Globus pallidus (tissue), 1 donor: ENCODE measurements around the gene P2RX7.
"Not testable (repeated sequence)": the region's sequence is repeated elsewhere in the genome, so short reads cannot be mapped to it uniquely, and the experiment has no call there.

ENCODE experiments used
- DNase-seq: peaks from one replicate; pipeline ENCODE4 v3.0.0-alpha.2; 2015; ENCODE audit warnings: low spot score

The P2RX7 gene

DNA sequence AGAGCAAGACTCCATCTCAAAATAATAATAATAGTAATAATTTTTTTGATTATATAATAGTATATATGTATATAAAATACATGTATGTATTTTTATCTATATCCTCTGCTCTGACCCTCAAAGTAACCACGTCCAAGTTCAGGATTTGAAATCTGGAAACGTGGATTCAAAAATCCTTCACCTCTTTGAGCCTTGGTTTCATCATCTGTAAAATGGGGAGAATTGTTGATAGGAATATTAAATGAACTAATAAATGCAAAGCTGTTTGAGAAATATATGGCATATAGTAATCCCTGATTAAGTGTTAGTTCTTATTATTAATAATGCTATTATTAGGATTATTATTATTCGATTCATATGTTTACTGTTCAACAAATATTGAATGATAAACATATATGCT lies 2.6 kb downstream of the P2RX7 start:
- no peak for DNase-seq

DNA sequence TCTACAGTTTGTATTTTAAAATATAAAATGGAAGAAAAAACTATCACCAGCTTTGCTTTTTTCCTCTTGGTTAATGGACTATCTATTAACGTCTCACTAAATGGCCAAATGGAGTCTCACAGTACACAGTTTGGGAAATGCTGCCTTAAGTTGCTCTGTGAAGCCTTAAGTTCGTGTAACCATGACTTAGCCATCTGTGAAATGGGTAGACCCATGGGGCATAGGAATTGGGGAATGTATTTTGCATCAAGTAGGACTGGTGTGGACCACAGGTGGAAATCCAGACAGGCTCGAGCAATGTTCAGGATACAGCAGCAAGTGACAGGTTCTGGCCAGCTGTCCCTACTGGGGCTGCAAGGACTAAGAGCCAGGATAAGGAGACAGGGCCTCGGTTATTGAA lies 4.8 kb downstream of the P2RX7 start:
- DNase-seq: no peak

DNA sequence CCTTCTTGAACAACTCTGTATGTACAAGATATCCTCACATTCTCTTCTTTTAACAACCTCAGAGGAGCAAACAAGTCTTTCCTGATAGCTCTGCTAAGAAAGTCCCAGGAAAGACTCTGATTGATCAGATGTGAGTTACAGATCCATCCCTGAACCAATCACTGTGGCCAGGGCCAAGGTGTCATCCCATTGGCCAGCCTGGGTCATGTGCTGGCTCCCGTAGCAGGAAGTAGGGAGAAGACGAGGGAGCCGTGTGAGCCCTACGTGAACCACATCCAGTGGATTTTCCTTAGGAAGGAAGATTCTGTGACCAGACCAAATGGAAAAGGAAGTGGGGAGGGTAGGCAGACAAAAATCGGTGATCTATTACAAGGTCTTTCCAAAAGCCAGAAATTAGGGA lies 5.6 kb downstream of the P2RX7 start:
- DNase-seq: no peak

DNA sequence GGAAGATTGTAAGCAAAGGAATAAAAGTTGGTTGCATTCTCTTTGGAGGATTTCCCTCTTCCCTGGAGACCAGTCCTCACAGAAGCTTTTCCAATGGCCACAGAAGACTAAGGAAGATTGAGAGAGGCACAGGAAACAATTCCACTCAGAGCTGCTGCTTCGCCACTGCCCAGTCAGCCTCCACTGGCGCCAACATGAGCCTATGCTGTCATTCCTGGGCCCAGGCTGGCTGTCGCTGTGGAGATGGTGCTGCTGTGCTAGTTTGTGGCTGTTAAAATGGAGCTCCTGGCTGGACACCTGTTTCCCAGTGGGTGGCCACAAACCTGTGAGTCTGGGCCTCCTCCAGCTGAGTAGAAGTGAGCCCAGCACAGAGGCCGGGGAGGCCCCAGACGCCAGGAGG lies 6.6 kb downstream of the P2RX7 start:
- DNase-seq: peak; percentile 67

DNA sequence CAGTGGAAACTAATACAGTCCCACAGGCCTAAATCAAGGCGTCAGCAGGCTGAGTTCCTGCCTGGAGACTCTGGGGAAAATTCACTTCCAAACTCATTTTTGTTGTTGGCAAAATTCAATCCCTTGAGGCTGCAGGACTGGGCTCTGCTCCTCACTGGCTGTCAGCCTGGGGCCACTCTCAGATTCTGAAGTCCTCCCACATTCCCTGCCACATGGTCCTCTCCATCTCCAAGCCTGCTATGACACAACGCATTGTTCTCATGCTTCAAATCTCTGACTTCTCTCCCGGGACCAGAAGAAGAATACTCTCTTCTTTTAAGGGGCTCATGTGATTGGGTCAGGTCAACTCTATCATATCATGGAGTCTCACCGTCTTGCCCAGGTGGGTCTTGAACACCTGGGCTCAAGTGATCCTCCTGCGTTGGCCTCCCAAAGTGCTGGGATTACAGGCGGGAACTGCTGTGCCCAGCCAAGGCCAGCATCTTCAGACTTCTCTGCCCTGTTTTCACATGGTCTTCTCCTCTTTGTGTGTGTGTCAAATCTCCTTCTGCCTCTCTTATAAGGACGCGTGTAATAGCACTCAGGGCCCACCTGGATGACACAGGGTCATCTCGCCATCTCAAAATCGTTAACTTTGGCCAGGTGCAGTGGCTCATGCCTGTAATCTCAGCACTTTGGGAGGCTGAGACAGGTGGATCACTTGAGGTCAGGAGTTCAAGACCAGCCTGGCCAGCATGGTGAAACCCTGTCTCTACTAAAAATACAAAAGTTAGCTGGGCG lies 9.7 kb downstream of the P2RX7 start:
- DNase-seq: no peak

DNA sequence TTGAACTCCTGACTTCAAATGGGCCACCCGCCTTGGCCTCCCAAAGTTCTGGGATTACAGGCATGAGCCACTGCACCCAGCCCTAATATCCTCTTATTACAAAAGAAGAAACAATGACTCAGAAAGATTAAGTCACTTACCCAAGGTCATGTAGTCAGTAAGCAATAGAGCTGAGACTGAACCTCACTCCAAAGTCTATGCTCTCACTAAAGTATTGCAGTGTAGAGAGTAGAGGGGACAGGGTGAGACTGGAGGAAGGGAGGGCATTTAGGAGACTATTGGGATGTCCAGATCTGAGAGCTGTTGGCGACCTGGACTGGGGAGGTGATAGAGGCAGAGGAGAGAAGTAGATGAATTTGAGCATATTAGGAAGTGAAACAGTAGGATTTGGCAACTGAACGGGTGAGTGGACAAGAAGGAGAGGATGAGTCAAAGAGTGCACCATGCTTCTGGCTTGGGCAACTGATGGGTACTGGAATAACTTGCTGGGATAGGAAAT lies 11.8 kb downstream of the P2RX7 start:
- DNase-seq: no peak

DNA sequence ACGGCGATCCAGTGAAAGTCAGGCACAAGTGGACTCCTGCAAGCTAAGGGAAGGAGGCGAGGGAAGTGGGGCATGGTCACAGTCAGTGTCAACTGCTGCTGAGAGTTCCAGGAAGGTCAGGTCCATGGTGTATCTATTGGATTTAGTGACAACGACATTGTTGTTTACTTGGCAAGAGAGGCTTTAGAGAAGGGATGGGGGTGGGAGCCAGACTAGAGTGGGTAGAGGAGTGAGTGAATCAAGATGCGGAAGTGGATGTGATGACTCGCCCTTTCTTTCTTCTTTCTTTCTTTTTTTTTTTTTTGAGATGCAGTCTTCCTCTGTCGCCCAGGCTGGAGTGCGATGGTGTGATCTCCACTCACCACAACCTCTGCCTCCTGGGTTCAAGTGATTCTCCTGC lies 12.5 kb downstream of the P2RX7 start:
- DNase-seq: no peak

DNA sequence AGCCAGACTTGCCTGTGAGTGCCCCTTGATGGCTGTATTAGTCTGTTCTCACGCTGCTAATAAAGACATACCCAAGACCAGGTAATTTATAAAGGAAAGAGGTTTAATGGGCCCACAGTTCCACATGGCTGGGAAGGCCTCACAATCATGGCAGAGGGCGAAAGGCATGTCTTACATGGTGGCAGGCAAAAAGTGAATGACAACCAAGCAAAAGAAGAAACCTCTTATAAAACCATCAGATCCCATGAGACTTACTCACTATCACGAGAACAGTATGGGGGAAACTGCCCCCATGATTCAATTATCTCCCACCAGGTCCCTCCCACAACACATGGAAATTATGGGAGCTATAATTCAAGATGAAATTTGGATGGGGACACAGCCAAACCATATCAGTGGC lies 16.6 kb downstream of the P2RX7 start:
- not testable (repeated sequence) for DNase-seq

DNA sequence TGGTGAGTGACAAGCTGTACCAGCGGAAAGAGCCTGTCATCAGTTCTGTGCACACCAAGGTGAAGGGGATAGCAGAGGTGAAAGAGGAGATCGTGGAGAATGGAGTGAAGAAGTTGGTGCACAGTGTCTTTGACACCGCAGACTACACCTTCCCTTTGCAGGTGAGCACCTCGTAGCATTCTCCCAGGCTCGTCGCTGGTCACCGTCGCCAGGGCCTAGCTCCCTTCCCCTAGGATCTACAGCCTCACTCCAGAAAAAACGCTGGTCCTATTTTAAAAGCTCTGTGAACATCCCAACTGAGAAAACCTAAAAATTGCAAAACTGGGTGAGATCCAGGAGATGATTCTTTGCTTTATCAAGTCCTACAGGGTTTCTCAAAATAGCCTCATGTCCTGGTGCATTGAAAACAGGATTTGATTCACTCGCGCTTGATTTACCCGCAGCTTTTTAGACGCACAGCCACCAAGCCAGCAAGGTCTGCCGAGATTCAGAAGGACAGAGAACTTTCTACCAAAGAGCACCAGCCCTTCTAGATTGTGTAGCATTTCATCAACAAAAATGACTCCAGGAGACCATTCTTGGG lies 22.2 kb downstream of the P2RX7 start:
- no peak for DNase-seq

DNA sequence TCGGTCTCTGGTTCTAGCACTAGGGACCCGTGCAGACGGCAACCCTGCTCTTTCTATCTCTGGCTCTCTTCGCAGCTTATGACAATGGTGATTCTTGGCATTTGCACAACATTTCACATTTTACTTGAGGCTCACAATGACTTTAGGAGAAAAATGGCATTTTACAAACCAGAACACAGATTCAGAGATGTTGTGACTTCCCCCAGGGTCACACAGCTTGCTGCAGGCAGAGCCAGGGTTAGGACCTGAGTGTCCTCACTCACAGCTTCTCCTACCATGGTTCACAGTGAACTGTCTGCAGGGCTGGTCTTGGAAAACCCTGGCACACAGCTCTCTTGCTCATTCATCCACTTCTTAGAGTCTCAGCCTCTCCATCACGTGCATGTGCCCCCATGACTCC lies 23.7 kb downstream of the P2RX7 start:
- DNase-seq: no peak

DNA sequence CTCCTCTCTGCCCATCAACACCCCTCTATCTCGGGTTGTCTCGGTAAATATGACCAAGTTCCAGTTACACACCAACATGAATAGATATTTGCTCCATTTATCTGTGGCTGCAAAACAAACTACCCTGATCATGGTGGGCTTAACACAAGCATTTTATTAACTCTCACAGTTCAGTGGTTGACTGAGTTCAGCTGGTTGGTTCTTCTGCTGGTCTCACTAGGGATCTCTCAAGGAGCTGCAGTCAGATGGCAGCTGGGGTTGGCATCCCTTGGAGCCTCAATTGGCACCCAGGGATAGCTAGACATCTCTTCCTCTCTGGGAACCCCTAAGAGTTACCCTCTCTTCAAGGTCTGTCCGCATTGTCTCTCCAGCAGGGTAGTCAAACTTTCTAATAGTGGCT lies 25.4 kb downstream of the P2RX7 start:
- DNase-seq: no peak

DNA sequence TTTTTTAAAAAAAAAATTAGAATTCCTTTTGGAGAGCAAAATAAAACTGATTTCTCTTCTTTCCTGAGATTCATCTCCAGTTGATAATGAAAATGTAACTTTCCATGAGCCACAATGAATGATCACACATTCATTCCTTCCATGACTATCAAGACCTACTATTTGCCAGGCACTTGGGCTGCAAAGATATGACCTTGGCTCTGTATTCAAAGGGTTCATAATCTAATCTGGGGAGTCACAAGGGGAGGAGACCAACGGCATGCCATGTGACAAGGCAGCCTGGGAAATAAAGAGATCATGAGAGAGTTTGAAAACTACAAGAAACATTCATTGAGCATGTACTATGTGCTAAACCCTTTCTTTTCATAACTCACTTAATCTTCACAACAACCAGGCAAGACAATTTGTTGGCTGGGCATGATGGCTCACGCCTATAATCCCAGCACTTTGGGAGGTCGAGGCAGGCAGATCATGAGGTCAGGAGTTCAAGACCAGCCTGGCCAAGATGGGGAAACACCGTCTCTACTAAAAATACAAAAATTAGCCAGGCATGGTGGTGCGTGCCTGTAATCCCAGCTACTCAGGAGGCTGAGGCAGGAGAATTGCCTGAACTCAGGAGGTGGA lies 26.2 kb downstream of the P2RX7 start:
- not testable (repeated sequence) for DNase-seq

DNA sequence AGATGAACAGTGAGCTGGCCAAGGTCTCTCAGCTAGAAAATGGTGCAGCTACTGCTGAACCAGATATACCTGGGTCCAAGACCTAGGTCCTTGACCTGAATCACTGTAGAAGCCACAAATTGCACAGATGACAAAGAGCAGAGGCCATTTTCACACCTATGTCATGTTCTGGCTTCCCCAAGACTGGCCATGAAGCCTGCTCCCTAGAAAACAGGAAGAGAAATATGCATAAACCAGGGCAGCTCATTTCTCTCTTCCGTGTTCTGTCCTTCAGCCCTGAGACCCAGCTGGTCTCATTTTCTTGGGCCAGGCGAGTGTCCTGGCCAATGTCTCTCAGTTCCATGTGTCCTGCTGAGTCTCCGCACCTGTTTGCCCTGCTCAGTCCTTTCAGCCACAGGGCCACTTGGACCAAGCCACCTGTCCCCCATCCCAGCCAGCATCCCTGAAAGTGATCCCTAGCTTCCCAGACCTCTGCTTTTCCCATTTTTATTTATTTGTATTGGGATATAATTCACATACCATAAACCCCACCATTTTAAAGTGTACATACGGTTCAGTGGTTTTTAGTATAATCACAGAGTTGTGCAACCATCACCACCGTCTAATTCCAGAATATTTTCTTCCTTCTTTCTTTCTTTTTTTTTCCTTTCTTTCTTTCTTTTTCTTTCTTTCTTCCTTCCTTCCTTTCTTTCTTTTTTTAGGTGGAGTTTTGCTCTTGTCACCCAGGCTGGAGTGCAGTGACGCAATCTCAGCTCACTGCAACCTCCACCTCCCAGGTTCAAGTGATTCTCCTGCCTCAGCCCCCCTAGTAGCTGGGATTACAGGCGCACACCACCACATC lies 27.0 kb downstream of the P2RX7 start:
- no peak for DNase-seq

DNA sequence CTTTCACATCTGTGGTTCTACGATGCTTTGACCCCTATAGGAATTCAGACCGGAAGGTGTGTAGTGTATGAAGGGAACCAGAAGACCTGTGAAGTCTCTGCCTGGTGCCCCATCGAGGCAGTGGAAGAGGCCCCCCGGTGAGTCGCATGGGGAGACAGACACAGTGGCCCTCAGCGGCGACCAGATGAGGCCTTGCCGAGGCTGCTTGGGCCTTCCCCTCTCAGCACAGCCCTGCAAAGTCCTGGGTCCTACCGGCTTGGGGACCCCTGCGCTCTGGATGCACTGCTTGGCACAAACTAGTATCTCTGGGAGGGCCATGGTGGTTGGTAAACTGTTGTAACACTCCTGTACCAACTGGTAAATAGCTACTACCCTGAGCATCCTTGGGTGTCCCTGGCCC lies 29.7 kb downstream of the P2RX7 start:
- DNase-seq: no peak

DNA sequence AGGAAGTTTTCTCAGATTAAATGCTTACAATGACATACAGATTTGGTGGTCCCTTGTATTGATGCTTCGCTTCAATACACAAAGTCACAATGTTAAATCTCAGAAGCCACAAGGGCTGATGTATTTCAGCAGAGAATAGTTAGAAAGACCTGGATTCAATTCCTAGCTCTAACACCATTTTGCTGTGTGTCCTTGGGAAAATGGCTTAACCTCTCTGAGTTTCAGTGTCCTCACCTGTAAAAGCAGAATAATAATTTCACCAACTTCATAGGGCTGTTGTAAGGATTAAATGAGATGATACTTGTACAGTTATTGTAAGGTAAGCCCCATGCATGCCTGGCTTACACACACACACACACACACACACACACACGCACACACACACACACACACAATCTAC lies 30.3 kb downstream of the P2RX7 start:
- DNase-seq: no peak

DNA sequence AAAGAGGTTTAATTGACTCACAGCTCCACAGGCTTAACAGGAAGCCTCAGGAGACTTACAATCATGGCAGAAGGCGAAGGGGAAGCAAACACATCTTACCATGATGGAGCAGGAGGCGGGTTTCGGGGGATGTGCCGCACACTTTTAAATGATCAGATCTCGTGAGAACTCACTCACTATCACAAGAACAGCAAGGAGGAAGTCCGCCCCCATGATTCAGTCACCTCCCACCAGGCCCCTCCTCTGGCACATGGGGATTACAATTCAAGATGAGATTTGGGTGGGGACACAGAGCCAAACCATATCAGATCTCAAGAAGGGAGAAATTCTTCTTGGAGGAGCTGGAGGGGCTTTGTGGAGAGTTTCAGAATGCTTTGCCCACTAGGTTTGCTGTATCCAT lies 32.2 kb downstream of the P2RX7 start:
- not testable (repeated sequence) for DNase-seq

DNA sequence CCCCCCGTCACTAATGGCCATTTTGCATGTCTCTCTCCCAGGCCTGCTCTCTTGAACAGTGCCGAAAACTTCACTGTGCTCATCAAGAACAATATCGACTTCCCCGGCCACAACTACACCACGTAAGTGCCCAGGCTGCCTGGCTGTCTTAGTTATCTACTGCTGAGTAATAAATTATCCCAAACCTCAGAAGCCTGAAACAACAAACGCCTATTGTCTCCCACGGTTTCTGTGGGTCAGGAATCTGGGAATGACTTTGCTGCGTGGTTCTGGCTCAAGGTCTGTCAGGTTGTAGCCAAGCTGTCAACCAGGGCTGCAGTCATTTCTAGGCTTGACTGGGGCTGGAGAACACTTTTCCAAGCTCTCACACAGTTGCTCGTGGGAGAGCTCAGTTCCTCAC lies 32.6 kb downstream of the P2RX7 start:
- no peak for DNase-seq

DNA sequence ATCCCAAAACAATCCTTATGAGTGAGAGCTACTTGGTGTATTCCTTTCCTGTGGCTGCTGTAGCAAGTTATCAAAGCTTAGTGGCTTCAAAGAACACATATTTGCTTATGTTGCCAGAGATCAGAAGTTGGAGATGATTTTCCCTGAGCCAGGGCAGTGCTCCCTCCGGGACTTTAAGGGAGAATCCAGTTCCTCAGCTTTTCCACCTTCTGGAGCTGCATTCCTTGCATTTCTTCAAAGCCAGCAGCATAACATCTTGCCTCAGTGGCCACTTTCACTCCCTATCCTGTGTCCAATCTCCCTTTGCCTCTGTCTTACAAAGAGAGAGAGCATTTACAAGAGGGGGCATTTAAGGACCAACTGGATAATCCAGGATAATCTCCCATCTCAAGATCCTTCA lies 33.7 kb downstream of the P2RX7 start:
- DNase-seq: no peak

DNA sequence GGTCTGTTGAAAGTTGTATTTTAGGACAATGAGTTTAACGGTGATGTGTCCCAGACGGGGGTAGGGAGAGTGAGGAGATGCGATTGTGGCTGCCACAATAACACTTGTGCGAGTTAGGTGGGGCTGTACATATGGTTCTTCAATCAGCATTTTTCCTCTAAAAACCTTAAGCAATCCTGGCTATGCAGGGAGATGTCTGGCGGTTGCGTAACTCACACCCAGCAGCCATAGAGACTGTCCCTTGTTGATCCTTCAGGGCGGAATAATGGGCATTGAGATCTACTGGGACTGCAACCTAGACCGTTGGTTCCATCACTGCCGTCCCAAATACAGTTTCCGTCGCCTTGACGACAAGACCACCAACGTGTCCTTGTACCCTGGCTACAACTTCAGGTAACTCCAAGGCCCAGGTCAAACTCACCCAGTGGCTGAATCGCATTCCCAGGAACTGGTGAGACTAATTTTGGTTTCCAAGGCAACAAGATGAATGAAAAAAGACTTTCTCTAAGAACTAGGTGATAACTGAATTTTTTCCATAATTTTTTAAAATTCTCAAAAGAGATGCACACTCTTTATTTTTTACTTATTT lies 34.6 kb downstream of the P2RX7 start:
- no peak for DNase-seq

DNA sequence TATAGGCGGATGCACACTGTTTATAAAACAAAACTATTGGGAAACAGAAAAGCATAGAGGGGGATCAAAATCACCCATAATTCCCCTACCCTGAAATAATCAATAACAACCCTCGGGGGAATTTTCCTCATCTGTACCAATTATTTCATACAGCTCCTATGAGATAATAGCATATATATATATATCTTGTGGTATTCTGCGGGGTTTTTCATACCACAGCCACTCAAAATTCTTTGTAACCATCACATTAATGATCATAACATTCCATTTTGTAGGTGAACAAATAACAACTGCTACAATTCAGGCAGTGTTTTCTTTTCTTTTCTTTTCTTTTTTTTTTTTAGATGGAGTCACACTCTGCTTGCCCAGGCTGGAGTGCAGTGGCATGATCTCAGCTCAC lies 35.3 kb downstream of the P2RX7 start:
- no peak for DNase-seq

DNA sequence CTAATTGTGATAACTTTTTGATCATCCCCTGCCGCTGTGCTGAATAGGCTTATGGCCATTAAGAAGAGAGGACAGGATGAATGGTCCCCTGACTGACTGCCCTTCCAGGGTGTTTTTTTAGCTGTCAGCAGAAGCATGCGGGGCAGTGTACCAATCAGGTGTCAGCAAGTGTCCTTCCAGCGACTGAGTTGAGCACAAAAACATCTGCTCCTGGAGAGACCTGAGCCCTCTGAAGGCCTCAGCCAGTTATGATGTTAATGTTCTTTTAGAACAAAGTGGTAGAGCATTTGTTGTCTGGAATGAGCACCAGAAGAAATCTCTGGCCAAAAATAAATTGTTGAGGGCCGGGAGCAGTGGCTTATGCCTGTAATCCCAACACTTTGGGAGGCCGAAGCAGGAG lies 37.5 kb downstream of the P2RX7 start:
- no peak for DNase-seq

DNA sequence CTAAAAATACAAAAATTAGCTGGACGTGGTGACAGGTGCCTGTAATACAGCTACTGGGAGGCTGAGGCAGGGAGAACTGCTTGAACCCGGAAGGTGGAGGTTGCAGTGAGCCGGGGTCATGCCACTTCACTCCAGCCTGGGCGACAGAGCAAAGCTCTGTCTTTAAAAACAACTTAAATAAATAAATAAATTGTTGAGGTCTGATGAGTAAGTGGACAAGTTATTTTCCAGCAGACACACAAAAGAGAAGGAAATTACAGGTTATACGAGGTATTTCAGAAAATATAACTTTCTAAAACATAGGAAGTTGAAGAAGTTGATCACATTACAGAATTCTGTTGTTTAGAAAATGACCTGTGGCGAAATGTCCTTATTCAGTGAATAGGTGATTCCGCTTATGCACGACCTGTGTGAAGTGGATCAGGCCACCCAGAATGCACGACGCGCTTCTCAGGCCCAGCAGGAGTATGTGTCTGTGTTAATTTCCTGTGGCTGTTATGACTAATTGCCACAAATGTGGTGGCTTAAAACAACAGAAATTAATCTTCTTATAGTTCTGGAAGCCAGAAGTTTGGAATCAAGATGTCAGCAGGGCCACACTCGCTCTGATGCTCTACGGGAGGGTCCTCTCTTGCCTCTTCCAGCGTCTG lies 38.1 kb downstream of the P2RX7 start:
- DNase-seq: no peak
